Smooth muscle cell (in vitro differentiated cells): Measurements from ENCODE around the gene ANKRD6. TPM values are rescaled to one million over a fixed set of nuclear protein-coding genes. Genes with fewer than 3 reads are reported as not detected.
A peak's percentile ranks its signal among the peaks of the same experiment; 100 is the strongest.

ENCODE experiments used
- DNase-seq: peaks from one replicate; lab custom pipeline; 2025; ENCODE audit not compliant: unreplicated experiment; lab: John Stamatoyannopoulos, UW
- H2AFZ ChIP-seq: fragments of 200-600 bp; sonication (generic); 2 replicates; pipeline ENCODE4 v1.6.0; 2016; ENCODE audit warnings: antibody characterized with exemption, low read depth, mild to moderate bottlenecking
- H3F3A ChIP-seq: fragments of 200-600 bp; sonication (generic); 2 replicates; pipeline ENCODE4 v1.6.0; 2017; ENCODE audit warnings: antibody characterized with exemption, low read depth
- H3K27ac ChIP-seq: fragments of 200-600 bp; sonication (generic); 2 replicates; pipeline ENCODE4 v1.5.1; 2016; ENCODE audit warnings: low read depth, mild to moderate bottlenecking
- H3K27me3 ChIP-seq: fragments of 200-600 bp; sonication (generic); 2 replicates; pipeline ENCODE4 v1.6.1; 2016; ENCODE audit warnings: low read depth, mild to moderate bottlenecking
- H3K36me3 ChIP-seq: fragments of 200-600 bp; sonication (generic); 2 replicates; pipeline ENCODE4 v1.5.1; 2016; ENCODE audit warnings: low read depth
- H3K4me1 ChIP-seq: fragments of 200-600 bp; sonication (generic); 2 replicates; pipeline ENCODE4 v1.5.1; 2016; ENCODE audit warnings: low read depth
- H3K4me2 ChIP-seq: fragments of 200-600 bp; sonication (generic); 2 replicates; pipeline ENCODE4 v1.6.0; 2016; ENCODE audit warnings: mild to moderate bottlenecking
- H3K4me3 ChIP-seq: fragments of 200-600 bp; sonication (generic); 2 replicates; pipeline ENCODE4 v1.5.1; 2016; ENCODE audit warnings: mild to moderate bottlenecking
- H3K79me2 ChIP-seq: fragments of 200-600 bp; sonication (generic); 2 replicates; pipeline ENCODE4 v1.6.0; 2016; ENCODE audit warnings: low read depth, mild to moderate bottlenecking
- H3K9ac ChIP-seq: fragments of 200-600 bp; sonication (generic); 2 replicates; pipeline ENCODE4 v1.6.0; 2016; ENCODE audit warnings: low read depth
- H3K9me3 ChIP-seq: fragments of 200-600 bp; sonication (generic); replicated peaks from 2 replicates; pipeline ENCODE4 v1.5.1; 2016; ENCODE audit warnings: low read depth
- H4K20me1 ChIP-seq: fragments of 200-600 bp; sonication (generic); 2 replicates; pipeline ENCODE4 v1.6.0; 2016; ENCODE audit warnings: low read depth
- WGBS: methylation state at CpG from one replicate; pipeline ENCODE4 v1.1.7; 2016; ENCODE audit warnings: low lambda C conversion rate; 5-methylcytosine and 5-hydroxymethylcytosine counted together
- polyA plus RNA-seq: library from polyadenylated mRNA; unstranded; fragments of >200 nt; fragmentation: Nextera tagmentation; extraction: Ambion mirVana; gene quantifications from 2 replicates; pipeline ENCODE4 v1.2.1, GENCODE V29; 2016
- total RNA-seq: library from RNA; depleted of rRNA; stranded (reverse); fragments of >200 nt; gene quantifications from 2 replicates; pipeline ENCODE4 v1.2.3, GENCODE V29; 2014
- TF ChIP-seq, protein P1 (sequence below): fragments of 200-600 bp; sonication (generic); IDR thresholded peaks from 2 replicates; pipeline ENCODE4 v1.5.1; 2017; ENCODE audit warnings: borderline replicate concordance, mild to moderate bottlenecking, antibody characterized with exemption; ENCODE audit not compliant: insufficient read depth, poor library complexity, severe bottlenecking

ANKRD6 gene
- total and polyA plus RNA-seq, 2 experiments from 2014 or later: 5.2 to 10.7 TPM

DNA sequence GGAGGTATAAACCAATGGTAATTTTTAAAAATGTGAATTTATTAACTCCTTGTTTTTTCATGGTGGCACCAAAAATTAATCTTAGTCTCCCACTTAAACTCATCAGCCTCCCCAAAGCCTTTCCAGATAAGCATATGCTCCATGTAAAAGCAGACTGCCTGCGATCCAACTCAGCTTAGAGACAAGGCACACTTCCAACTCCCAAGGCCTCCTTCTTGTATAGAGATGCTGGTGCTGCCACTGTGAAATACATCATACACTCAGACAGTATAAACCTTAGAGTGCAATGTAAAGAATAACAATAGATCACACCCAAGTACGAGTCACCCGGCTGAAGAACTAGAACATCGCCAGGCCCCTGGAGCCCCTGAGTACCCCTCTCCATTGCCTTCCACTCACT lies 2.0 kb downstream of the ANKRD6 start:
- TF ChIP-seq, protein P1, sequence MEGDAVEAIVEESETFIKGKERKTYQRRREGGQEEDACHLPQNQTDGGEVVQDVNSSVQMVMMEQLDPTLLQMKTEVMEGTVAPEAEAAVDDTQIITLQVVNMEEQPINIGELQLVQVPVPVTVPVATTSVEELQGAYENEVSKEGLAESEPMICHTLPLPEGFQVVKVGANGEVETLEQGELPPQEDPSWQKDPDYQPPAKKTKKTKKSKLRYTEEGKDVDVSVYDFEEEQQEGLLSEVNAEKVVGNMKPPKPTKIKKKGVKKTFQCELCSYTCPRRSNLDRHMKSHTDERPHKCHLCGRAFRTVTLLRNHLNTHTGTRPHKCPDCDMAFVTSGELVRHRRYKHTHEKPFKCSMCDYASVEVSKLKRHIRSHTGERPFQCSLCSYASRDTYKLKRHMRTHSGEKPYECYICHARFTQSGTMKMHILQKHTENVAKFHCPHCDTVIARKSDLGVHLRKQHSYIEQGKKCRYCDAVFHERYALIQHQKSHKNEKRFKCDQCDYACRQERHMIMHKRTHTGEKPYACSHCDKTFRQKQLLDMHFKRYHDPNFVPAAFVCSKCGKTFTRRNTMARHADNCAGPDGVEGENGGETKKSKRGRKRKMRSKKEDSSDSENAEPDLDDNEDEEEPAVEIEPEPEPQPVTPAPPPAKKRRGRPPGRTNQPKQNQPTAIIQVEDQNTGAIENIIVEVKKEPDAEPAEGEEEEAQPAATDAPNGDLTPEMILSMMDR: no peak
- no peaks in the 10 kb centered on the region for H4K20me1 ChIP-seq
- peak overlapping the region; percentile 19 for H3K27ac ChIP-seq
- no peaks in the 10 kb centered on the region for H3K36me3 ChIP-seq
- H3F3A ChIP-seq: peaks cover 4% of the 10 kb centered on the region
- peaks cover 3% of the 10 kb centered on the region for H3K79me2 ChIP-seq
- no peaks in the 10 kb centered on the region for H3K27me3 ChIP-seq
- H3K4me2 ChIP-seq: peak overlapping the region; percentile 15
- 83% methylated on average over 4 of the region's 4 CpGs for WGBS
- H3K9me3 ChIP-seq: no peaks in the 10 kb centered on the region
- H3K9ac ChIP-seq: no peak overlapping the region
- no peak for DNase-seq
- no peak overlapping the region for H2AFZ ChIP-seq
- peaks cover 23% of the 10 kb centered on the region for H3K4me1 ChIP-seq
- H3K4me3 ChIP-seq: no peak overlapping the region

DNA sequence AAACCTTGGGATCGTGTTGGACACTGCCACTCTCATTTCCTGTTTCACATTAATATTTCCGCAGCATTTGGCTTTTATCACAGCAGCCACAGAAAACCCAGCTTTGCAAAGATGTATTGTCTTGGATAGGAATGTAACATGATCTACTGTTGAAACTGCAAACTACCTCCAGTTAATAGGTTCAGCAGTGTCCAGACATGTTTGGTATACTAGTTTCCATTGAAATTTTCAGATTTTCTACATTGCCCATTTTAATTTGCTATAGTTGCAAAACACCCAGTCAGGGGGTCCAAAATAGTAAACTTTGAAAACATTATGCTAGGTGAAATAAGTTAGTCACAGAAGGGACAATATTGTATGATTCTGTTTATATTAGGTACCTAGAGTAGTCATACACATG lies 3.3 kb downstream of the ANKRD6 start:
- peak overlapping the region; percentile 25 for H3K4me2 ChIP-seq
- peaks cover 11% of the 10 kb centered on the region for H3K79me2 ChIP-seq
- H3K36me3 ChIP-seq: no peaks in the 10 kb centered on the region
- H3K27ac ChIP-seq: no peak overlapping the region
- H3F3A ChIP-seq: peaks cover 4% of the 10 kb centered on the region
- no peaks in the 10 kb centered on the region for H3K27me3 ChIP-seq
- peaks cover 23% of the 10 kb centered on the region for H3K4me1 ChIP-seq
- DNase-seq: no peak
- no peaks in the 10 kb centered on the region for H3K9me3 ChIP-seq
- no peak overlapping the region for H2AFZ ChIP-seq
- H3K4me3 ChIP-seq: no peak overlapping the region
- no peaks in the 10 kb centered on the region for H4K20me1 ChIP-seq
- TF ChIP-seq, protein P1: no peak
- H3K9ac ChIP-seq: no peak overlapping the region
- WGBS: 80% methylated on average over 2 of the region's 2 CpGs

DNA sequence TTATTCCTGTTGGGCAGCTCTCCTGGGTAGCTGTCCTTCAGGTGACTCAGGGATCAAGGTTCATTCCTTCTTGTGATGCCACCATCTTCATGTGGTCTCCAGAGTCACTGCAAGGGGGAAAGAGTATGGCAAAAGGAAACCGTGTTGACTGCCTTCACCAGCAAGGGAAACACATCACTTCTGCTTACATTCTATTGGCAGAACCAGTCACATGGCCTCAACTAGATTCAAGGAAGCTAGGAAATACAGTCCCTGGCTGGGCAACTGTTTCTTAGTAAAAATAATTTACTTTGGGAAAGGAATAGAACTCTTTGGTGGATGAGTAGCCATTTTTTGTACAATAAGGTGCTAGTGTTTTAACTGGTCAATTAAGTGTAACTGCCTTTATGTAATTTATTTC lies 5.3 kb downstream of the ANKRD6 start:
- Histone ChIP-seq H3K9me3 (no peaks in the 10 kb centered on the region), H3K27me3 (no peaks in the 10 kb centered on the region), H3K4me3 (no peak overlapping the region), H3K4me1 (peaks cover 19% of the 10 kb centered on the region), H3K27ac (no peak overlapping the region), H3K9ac (no peak overlapping the region), H3K36me3 (no peaks in the 10 kb centered on the region), H3K79me2 (peaks cover 8% of the 10 kb centered on the region), H3K4me2 (no peak overlapping the region), H2AFZ (no peak overlapping the region), H4K20me1 (no peaks in the 10 kb centered on the region), H3F3A (peaks cover 4% of the 10 kb centered on the region)
- TF ChIP-seq, protein P1: no peak
- 84% methylated on average over 1 of the region's 1 CpG for WGBS
- DNase-seq: no peak

DNA sequence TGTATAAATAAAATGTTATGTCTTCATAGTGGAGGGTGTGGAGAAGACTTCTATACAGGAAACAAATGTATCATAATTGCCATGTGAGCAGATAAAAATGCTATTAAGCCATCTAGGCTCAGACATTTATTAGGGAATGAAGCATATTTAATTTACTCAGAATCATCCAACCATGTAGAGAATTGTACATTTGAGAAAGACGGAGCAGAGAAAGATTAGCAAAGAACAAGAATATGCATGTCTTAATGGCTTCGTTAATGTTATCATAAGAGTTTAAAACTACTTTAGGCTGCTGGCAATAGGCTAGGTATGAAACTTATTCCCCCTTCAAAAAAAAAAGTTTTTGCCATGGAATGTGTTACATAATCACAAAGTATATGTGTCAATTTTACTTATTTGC lies 6.1 kb downstream of the ANKRD6 start:
- WGBS: 94% methylated on average over 2 of the region's 2 CpGs
- Histone ChIP-seq H3K27ac (no peak overlapping the region), H3K79me2 (peaks cover 8% of the 10 kb centered on the region), H3F3A (peaks cover 4% of the 10 kb centered on the region), H3K9me3 (no peaks in the 10 kb centered on the region), H2AFZ (no peak overlapping the region), H3K4me1 (peaks cover 19% of the 10 kb centered on the region), H4K20me1 (no peaks in the 10 kb centered on the region), H3K4me3 (no peak overlapping the region), H3K4me2 (no peak overlapping the region), H3K9ac (no peak overlapping the region), H3K27me3 (no peaks in the 10 kb centered on the region), H3K36me3 (no peaks in the 10 kb centered on the region)
- TF ChIP-seq, protein P1: no peak
- DNase-seq: no peak
